Forelimb muscle (tissue), 1 donor: ENCODE results near the gene MAP3K21. TPM values are rescaled to one million over a fixed set of nuclear protein-coding genes. Genes with fewer than 3 reads are reported as not detected.

Experiments used
- polyA plus RNA-seq: library from polyadenylated mRNA; unstranded; fragments of 120-200 nt; gene quantifications from one replicate; pipeline ENCODE4 v1.2.1, GENCODE V29; 2013; ENCODE audit not compliant: insufficient read length

Gene MAP3K21
- polyA plus RNA-seq, 1 donor = 0.20 TPM

Other genes with a start within 250 kb of the MAP3K21 start
- gene PCNX2, start 32.0 kb upstream of the MAP3K21 start, polyA plus RNA-seq = 2.5 TPM